Measurements from ENCODE around the gene ZACN.

DNA sequence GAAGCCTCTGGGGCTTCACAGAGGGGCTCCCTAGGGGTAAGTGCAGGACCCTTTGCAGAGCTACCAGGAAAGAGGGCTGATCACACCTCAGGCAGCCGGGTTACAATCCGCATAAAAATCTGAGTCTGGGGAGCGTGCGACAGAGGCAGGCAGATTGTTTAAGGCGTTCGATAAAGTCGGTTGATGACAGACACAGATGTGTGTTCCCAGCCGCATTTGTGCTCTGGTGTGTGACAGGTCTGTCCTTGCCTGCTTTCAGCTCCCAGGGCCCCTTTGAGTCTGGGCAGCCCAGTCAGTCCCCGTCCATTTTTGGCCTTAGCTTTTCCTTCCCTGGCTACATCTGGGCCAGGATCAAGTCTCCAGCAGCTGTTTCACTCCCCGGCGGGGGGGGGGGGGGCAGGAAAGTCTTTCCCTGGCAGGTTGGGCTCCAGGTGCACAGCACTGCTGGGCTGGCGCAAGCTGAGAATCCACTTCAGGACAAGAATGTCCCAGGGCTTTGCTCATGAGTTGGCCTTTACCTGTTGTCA lies 1.3 kb upstream of the ZACN start:
- TF ChIP-seq, protein P1, sequence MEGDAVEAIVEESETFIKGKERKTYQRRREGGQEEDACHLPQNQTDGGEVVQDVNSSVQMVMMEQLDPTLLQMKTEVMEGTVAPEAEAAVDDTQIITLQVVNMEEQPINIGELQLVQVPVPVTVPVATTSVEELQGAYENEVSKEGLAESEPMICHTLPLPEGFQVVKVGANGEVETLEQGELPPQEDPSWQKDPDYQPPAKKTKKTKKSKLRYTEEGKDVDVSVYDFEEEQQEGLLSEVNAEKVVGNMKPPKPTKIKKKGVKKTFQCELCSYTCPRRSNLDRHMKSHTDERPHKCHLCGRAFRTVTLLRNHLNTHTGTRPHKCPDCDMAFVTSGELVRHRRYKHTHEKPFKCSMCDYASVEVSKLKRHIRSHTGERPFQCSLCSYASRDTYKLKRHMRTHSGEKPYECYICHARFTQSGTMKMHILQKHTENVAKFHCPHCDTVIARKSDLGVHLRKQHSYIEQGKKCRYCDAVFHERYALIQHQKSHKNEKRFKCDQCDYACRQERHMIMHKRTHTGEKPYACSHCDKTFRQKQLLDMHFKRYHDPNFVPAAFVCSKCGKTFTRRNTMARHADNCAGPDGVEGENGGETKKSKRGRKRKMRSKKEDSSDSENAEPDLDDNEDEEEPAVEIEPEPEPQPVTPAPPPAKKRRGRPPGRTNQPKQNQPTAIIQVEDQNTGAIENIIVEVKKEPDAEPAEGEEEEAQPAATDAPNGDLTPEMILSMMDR (IDR thresholded peaks at IDR 0.05) = no peak
- no peak for TF ChIP-seq POLR2A (IDR thresholded peaks at IDR 0.05)
